GM10847 (cell line): Measurements from ENCODE around the gene GPR55.

Experiments
- POLR2A ChIP-seq: IDR thresholded peaks from 2 replicates; pipeline ENCODE4 v1.6.1; 2011; ENCODE audit not compliant: insufficient read length; ENCODE audit errors: extremely low read depth

Gene GPR55

GRCh38 chr2:230942371-230942770, 17.3 kb upstream of the GPR55 start:
- TF ChIP-seq POLR2A, result no peak

DNA sequence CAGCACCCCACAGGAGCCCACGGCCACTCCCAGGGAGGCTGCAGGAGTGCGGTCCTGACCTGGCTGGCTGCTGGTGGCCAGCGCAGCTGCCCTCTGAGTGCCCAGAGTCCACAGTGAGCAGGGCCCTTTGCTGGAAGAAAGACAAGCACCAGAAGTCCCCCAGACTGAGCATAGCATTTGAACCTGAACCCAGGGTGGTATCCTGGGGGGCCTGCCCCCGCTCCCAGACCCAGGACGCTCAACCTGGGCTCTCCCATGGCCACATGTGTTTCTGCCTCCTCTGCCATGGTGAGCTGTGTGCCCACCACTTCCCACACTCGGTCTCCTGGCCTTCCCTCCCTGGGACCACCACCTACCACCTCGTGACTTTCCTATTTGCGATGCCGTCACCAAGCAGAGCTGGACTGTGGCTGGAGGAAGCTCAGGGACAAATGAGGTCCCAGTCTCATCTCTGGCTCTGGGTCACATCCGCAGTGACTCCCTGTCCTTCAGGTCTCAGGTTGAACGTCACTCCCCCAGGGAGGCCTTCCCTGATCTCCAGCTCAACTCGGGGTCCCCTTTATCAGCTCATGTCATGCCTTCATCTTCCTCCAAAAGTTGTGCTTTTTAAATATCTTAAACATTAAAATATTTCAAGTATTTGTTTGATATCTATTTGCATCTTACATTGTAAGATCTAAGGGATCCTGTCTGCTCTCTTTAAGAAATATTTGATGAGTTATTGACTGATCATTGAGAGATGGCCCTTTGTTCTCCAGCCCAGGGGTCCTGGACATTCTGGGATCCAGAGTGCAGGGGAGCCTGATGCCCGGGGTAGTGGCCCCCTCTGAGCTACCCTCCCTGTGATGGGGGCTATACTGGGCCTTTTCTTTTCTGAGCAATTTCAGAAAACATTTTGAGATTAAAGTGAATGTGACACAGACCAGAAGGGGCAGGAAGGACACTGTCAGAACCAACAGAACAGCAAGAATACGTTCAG, 16.4 kb upstream of the GPR55 start:
- no peak for TF ChIP-seq POLR2A

GRCh38 chr2:230940471-230940815, 15.4 kb upstream of the GPR55 start:
- no peak for TF ChIP-seq POLR2A

GRCh38 chr2:230939691-230940470, 14.8 kb upstream of the GPR55 start:
- no peak for TF ChIP-seq POLR2A

DNA sequence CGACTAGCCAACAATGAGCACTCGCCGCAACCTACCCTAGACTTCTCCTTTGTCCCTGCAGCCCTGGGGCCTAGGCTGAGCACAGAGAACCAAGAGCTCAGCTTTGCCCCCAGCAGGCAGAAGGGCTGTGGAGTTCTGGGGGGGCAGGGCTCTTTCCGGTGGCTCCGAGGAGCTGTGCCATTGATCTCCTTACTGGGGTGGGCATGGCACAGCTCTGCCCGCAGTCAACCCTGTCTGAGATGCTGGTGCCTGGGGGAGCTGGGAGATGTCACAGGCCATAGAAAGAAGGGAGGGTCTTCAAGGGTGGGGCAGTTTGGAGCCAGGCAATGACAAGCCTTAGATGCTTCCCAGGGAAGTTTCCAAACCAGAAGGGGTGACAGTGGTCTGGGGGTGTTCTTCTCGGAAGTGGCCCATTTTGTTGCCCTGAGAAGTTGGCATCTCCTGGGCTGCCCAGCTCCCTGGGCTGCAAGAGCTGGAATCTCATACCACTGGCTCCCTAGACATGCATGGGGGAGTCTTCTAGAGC, 14.1 kb upstream of the GPR55 start:
- no peak for TF ChIP-seq POLR2A

DNA sequence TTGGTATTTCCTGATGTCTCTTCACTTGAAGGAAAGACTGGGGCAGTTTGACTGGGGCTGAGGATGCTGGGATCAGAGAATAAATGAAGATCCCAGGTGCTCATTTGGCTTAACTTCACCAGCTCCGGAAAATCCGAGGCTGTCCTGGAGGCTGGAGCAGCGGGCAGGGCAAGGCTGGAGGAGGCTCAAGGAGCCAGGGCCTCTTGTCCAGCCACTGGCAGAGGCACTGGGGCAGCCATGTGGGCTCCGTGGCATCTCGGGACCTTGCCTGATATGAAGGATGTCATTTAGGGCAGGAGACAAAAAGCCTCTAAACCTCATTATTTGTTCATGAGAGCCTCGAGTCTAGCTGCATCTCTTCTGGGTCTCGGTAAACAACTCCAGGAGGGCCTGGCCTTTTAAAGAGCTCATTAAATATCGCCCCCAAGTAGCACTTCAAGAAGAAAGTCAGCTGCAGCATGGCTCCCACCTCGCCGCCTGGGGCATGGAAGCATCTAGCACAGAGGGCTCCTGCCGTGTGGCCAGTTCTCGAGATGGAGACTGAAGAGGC, 13.5 kb upstream of the GPR55 start:
- TF ChIP-seq POLR2A, result no peak

GRCh38 chr2:230938098-230938497, 13.1 kb upstream of the GPR55 start:
- TF ChIP-seq POLR2A, result no peak

GRCh38 chr2:230937362-230937761, 12.3 kb upstream of the GPR55 start:
- no peak for TF ChIP-seq POLR2A

- TF ChIP-seq POLR2A, result no peak
These were observed 10.0 kb upstream of the GPR55 start for GRCh38 chr2:230935130-230935430.

DNA sequence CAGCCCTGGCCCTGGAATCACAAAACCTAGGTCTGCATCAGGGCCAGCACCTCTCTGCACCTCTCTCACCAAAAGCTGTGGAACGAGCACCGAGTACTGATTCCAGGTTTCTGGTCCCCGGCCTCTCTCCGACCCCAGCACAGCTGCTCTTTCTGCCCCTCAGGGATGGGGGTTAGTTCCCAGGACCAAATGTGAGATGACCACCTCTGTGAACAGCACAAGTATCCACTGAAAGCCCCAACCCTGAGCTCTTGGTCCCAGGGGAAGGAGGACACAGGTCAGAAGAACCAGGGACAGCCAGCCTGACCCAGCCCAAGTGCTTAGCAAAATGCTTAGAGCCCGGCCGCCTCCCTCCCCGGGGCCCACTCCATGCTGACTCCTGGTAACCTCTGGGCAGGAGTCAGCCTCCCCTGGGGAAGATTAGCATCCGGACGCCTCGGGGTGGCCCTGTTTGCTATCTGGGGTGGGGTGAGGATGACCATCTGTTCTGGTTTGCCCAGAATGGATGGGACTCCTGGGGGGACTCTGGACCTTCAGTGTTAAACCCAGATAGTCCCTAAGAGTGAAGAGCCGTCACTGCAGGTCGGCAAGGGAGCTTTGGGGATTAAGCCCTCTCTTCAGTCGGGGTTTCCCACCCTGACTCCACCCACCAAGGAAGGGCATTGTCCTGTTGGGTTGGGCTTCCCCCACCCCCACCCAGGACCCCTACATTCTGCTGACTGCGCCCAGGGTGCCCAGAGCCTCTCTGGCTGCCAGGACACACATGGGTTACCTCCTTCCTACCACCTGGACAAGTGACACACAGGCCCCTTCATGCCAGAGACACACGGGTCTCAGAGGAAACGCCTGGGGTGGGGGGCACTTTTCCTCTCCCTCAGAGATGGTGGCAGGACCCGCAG, 9.4 kb upstream of the GPR55 start:
- no peak for TF ChIP-seq POLR2A

- TF ChIP-seq POLR2A, result no peak
These were observed 8.6 kb upstream of the GPR55 start for GRCh38 chr2:230933521-230934180.

DNA sequence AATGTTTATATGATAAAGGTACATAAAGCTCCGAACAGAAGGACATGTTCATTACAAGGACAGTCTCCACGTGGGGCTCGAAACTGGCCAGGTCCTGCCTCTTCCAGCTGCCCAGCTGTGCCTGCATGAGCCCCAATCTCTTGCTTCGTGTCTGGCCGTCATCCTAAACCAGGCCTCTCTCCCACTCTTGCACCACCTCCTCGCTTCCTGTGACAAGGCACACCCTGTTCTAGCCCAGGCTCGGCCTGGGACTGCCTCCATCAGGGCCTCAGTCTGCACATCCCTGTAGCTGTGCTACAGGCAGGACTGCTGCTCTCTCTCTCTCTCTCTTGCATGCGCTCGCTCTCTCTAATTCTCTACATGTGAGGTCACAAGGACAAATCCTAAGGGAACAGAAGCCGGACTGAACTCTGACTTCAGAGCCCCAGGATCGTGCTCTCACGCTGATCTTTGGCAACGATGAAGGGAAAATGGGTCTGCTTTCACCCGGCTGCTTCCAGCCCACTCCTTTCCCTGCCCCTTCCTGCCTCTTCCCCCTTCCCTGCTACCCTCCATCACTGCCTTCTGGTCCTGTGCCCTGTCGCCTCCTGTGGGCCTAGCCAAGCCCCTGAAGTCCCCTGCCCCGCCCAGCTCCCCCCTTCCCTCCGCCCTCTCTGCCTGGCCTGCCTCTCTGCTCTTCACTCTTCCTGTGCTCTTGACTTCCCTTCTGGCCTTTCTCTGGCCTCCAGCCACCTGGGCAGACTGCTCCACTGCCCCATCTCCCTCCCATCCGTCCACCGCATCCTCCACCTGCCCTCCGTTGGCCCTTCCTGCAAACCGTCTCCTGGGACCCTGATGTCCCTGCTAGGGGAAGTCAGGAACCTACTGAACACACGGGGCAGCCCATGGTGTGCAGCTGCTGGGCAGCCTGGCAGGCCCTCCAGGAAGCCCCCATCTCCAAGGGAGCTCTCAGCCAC, 7.8 kb upstream of the GPR55 start:
- TF ChIP-seq POLR2A, result no peak

GRCh38 chr2:230931556-230932231, 6.7 kb upstream of the GPR55 start:
- no peak for TF ChIP-seq POLR2A
